GM21737 (cell line): Measurements from ENCODE around the gene ATP23.

Source experiments
- ATAC-seq: cut with Tn5 transposase; IDR thresholded peaks from one replicate; pipeline ENCODE4 v1.9.1; 2021; ENCODE audit warnings: mild to moderate bottlenecking, moderate library complexity; ENCODE audit not compliant: unreplicated experiment

Gene ATP23

DNA sequence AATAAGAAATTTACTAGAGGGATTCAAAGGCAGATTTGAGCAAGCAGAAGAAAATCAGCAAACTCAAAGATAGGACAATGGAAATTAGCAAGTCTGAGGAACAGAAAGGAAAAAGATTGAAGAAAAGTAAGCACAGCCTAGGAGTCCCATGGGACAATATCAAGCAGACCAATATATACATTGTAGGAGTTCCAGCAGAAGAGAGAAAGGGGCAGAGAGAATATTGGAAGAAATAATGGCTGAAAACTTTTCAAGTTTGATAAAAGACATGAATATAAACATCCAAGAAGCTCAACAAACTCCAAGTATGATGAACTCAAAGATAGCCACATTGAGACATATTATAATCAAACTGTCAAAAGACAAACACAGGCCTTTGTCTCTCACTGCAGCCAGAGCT is 25.2 kb downstream of the ATP23 start:
- ATAC-seq = no peak

GRCh38 chr12:57983146-57983857 is 41.9 kb downstream of the ATP23 start:
- no peak for ATAC-seq

DNA sequence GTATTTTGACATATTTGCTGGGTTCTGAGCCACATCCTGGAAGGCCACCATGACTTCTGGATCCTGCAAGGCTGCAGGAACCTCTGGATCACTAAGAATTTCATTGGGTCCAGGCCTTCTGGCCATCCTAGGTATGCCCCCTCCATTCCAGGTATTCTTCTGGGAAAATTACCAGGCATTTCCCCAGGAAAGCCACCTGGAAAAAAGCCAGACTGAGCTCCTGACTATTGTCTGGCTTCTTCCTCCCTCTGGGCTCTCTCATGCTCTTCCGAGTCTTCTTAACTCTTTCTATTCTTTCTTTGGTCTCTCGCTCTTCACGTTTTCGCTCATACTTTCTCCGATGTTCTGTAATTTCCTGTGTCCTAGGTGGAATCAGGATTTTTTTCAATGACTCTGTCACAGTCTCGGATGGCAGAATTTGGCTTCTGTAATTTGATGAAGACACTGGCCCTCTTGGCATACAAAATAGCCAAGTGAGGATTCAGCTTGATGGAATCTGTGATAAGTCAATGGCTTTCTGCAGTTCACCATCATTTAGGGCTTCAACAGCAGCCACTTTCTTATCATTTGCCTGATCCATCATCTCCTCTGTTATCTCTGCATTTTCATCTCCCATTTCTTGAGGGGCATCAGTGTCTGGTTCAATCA is 42.6 kb downstream of the ATP23 start:
- no peak for ATAC-seq

DNA sequence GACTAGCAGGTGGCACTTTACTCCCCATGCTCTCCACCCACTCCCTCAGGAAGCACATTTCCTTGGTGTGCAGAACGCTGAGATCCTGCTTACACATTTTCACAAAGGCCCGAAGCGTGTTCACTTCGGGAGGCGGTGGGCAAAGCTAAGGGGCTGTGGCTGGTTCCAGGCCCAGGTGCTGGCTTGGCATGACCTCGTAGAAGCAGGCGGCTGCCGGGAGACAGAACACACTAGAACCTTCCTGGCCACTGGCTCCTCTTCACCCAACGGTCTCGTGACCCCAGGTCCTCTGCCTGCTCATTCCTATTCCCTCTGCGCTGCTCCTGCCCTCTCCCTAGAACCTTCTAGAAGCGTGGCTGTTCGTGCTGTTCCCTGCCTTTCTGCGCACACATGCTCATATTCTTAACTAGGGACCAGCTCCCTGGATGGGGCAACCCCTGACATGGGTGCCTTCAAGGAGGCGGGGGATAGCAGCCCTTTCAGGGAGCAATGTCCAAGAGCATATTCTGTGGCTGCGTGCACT is 43.3 kb downstream of the ATP23 start:
- ATAC-seq = no peak

DNA sequence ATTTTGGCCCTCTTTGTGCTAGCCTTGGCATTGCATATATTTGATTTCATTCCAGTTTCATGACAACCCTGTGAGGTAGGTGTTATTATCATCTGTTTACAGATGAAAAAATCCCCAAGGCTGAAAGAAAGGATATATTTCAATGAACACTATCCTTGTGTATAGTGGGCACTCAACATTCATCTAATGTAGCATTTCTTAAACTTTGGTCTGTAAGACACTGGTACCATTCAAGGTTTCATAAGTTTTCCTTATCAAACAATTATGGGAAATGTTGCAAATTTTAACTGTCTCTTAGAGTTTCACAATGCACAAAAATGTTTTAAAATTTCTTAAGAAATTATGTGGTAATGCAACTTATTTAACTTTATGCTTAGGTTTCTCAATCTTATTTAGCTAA is 44.3 kb downstream of the ATP23 start:
- ATAC-seq = no peak

GRCh38 chr12:57989838-57990237 is 48.5 kb downstream of the ATP23 start:
- ATAC-seq = no peak

DNA sequence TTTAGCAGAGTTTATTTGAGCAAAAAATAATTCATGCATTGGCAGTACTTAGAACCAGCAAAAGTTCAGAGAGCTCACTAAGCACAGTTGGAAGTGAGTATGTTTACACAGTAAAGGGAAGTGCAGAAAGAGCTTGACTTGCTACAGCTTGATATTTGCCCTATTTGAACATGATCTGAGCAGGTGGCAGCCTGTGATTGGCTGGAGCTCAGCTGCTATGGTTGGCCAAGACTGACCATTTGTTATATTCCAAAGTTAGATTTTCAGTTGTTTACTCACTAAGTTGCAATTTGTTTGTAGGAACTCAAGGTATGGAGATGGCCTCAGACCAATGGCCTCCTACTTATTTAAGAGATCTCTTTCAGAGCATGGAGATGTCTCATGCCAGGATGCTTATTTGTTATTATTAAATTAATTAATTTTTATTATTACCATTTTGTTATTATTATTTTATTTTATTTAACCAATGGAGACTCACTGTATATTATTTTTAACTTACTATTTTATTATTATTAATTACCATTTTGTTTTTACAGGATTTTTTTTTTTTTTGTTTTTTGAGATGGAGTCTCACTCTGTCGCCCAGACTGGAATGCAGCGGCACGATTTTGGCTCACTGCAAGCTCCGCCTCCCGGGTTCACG is 49.0 kb downstream of the ATP23 start:
- ATAC-seq = no peak

GRCh38 chr12:57992001-57992400 is 50.6 kb downstream of the ATP23 start:
- no peak for ATAC-seq

- ATAC-seq = no peak
These were observed 51.7 kb downstream of the ATP23 start for GRCh38 chr12:57993030-57993429.

DNA sequence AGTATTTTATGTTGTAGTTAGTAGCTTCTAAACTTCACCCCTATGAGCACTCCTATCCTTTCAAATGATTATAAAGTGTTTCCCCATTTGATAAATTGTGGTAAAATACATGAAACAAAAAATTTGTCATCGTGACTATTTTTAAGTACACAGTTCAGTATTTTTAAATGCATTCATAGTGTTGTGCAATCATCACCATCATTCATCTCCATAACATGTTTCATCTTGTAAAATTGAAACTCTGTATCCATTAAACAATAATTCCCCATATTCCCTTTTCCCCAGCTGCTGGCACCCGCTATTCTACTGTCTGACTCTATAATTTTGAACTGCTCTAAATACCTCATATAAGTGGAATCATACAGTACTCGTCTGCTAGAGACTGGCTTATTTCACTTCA is 52.5 kb downstream of the ATP23 start:
- no peak for ATAC-seq

- ATAC-seq = no peak
These were observed 55.2 kb downstream of the ATP23 start for GRCh38 chr12:57996520-57996919.

DNA sequence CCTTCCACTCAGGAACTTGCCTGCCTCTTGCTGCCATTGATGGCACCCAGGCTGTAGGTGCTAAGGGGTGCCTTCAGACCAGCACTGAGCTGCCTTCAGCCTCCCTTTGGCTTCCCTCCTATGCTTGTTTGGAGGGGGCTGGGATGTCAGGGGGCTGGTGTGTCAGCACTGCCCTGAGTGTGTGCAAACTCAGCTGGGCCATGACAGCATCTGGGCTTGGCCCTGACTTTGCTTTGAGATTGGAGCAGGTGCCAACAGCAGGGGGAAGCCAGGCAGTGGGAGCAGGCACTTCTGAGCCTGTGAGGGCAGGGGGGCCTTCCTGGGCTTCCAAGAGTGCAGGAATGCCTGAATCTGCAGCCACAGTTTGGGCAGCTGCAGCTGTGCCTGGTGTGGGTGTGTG is 56.9 kb downstream of the ATP23 start:
- ATAC-seq = no peak

DNA sequence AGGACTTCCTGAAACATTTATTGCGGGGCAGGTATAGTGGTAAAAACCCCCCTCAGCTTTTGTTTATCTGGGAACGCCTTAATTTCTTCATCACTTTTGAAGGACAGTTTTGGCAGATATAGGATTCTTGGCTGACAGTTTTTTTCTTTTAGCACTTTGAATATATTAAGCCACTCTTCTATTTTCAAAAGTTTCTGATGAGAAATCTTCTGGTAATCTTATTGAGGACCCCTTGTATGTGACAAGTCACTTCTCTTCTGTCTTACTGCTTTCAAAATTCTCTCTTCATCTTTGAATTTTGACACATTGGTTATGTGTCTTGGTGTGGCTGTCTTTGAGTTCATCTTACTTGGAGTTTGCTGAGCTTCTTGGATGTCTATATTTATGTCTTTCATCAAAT is 59.1 kb downstream of the ATP23 start:
- no peak for ATAC-seq

- no peak for ATAC-seq
These were observed 66.5 kb downstream of the ATP23 start for GRCh38 chr12:58007875-58008274.

DNA sequence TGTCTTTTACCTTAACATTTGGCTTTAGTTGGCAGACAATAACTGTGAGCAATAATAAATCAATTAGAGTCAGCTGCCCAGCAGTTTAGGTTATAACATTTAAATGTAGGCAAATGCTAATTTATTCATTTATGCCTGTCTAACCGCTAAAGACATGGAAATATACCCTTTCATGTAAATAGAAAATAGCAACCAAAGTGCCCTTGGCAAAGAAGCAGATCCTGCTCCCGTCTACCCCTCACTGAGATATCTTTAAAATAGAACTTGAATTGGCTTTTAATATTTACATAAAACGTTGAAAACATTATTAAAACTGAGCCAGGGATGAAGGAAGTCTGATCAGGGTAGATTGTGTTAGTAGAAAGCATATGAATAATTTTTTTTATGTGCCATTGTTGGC is 67.3 kb downstream of the ATP23 start:
- ATAC-seq = no peak
